Left renal cortex interstitium (tissue), 4 donors: ENCODE results near the gene TMEM63C. TPM values are rescaled to one million over a fixed set of nuclear protein-coding genes. Genes with fewer than 3 reads are reported as not detected.

ENCODE experiments used
- DNase-seq, 4 donors: peaks; one replicate each; pipeline ENCODE4 v3.0.0-alpha.2; 2013; ENCODE audit warnings: low read depth in 4 of 4, low spot score in 2 of 4, missing footprints in 1 of 4
- polyA plus RNA-seq, 4 donors: library from polyadenylated mRNA; unstranded; fragments of 120-200 nt; gene quantifications; one replicate each; pipeline ENCODE4 v1.2.1, GENCODE V29; 2013; ENCODE audit not compliant: insufficient read length in 4 of 4

Gene TMEM63C
- polyA plus RNA-seq, 4 donors: 1.0 to 1.8 (median 1.4) TPM

GRCh38 chr14:77194706-77195105, 13.1 kb downstream of the TMEM63C start:
- DNase-seq: no peak

- DNase-seq: no peak
Measured at GRCh38 chr14:77195766-77196165, 14.2 kb downstream of the TMEM63C start.

- DNase-seq: no peak
Measured at GRCh38 chr14:77197988-77198387, 16.4 kb downstream of the TMEM63C start.

- no peak for DNase-seq
Measured at GRCh38 chr14:77198561-77198960, 17.0 kb downstream of the TMEM63C start.

- no peak for DNase-seq
Measured at GRCh38 chr14:77199590-77199989, 18.0 kb downstream of the TMEM63C start.

- DNase-seq: no peak
Measured at GRCh38 chr14:77200406-77200985, 18.9 kb downstream of the TMEM63C start.

- no peak for DNase-seq
Measured at GRCh38 chr14:77201696-77202095, 20.1 kb downstream of the TMEM63C start.

- DNase-seq: no peak
Measured at GRCh38 chr14:77203611-77204458, 22.2 kb downstream of the TMEM63C start.

GRCh38 chr14:77204459-77204771, 22.8 kb downstream of the TMEM63C start:
- no peak for DNase-seq

GRCh38 chr14:77204907-77205306, 23.3 kb downstream of the TMEM63C start:
- no peak for DNase-seq

GRCh38 chr14:77205566-77205965, 24.0 kb downstream of the TMEM63C start:
- DNase-seq: no peak

- no peak for DNase-seq
Measured at GRCh38 chr14:77206261-77206824, 24.7 kb downstream of the TMEM63C start.

GRCh38 chr14:77206877-77207389, 25.3 kb downstream of the TMEM63C start:
- DNase-seq: no peak

GRCh38 chr14:77208291-77208978, 26.8 kb downstream of the TMEM63C start:
- peak; percentile 71 to 87 (median 74) for DNase-seq

GRCh38 chr14:77208979-77209318, 27.4 kb downstream of the TMEM63C start:
- no peak for DNase-seq

GRCh38 chr14:77212097-77212870, 30.7 kb downstream of the TMEM63C start:
- DNase-seq: no peak

- peak in 2 of 4 donors; percentile 1 to 38 for DNase-seq
Measured at GRCh38 chr14:77212943-77213678, 31.5 kb downstream of the TMEM63C start.

- DNase-seq: no peak
Measured at GRCh38 chr14:77213679-77214016, 32.0 kb downstream of the TMEM63C start.

- DNase-seq: no peak
Measured at GRCh38 chr14:77214216-77214615, 32.6 kb downstream of the TMEM63C start.

GRCh38 chr14:77217551-77217950, 36.0 kb downstream of the TMEM63C start:
- DNase-seq: no peak
